GM12873 (cell line): ENCODE measurements around the gene LIMA1.

Experiments
- CTCF ChIP-seq: IDR thresholded peaks from 2 replicates; pipeline ENCODE4 v1.5.1; 2012; ENCODE audit warnings: low read depth, mild to moderate bottlenecking, moderate library complexity, low read length, control low read depth; ENCODE audit not compliant: insufficient read depth; ENCODE audit errors: missing control alignments

Gene LIMA1

GRCh38 chr12:50246197-50246865, 37.0 kb downstream of the LIMA1 start:
- no peak for TF ChIP-seq CTCF

- no peak for TF ChIP-seq CTCF
These were observed 39.8 kb downstream of the LIMA1 start for GRCh38 chr12:50243507-50243906.

GRCh38 chr12:50242751-50243191, 40.5 kb downstream of the LIMA1 start:
- no peak for TF ChIP-seq CTCF

- no peak for TF ChIP-seq CTCF
These were observed 42.1 kb downstream of the LIMA1 start for GRCh38 chr12:50241178-50241577.

GRCh38 chr12:50240792-50241114, 42.6 kb downstream of the LIMA1 start:
- no peak for TF ChIP-seq CTCF

- no peak for TF ChIP-seq CTCF
These were observed 43.1 kb downstream of the LIMA1 start for GRCh38 chr12:50240096-50240791.

GRCh38 chr12:50239355-50239891, 43.9 kb downstream of the LIMA1 start:
- no peak for TF ChIP-seq CTCF
